Neutrophil (primary cell): ENCODE results near the gene PRKN.

ENCODE experiments used
- H3K27ac ChIP-seq: fragments of 200-600 bp; sonication (generic); 2 replicates; pipeline ENCODE4 v1.5.1; 2016; ENCODE audit warnings: mild to moderate bottlenecking, moderate library complexity
- H3K27me3 ChIP-seq: fragments of 200-600 bp; sonication (generic); 2 replicates; pipeline ENCODE4 v1.6.0; 2016; ENCODE audit warnings: mild to moderate bottlenecking
- H3K36me3 ChIP-seq: fragments of 200-600 bp; sonication (generic); 2 replicates; pipeline ENCODE4 v1.5.1; 2017
- H3K4me1 ChIP-seq, 2 experiments: fragments of 200-600 bp in 1 of 2; sonication (generic) in 1 of 2; 1 replicate in 1 of 2; 2 replicates in 1 of 2; pipeline versions ENCODE4 v1.5.1 to v1.6.1; 2013 to 2016; ENCODE audit warnings: low read depth in 1 of 2, low read length in 1 of 2, mild to moderate bottlenecking in 1 of 2, moderate library complexity in 1 of 2; ENCODE audit not compliant: control insufficient read depth in 1 of 2, insufficient read depth in 1 of 2
- H3K4me3 ChIP-seq, 2 experiments: fragments of 200-600 bp in 1 of 2; sonication (generic) in 1 of 2; 1 replicate in 1 of 2; 2 replicates in 1 of 2; pipeline ENCODE4 v1.5.1; 2013 to 2016; ENCODE audit warnings: low read depth in 1 of 2, low read length in 1 of 2, mild to moderate bottlenecking in 1 of 2, moderate library complexity in 1 of 2
- H3K9me3 ChIP-seq: fragments of 200-600 bp; sonication (generic); 2 replicates; pipeline ENCODE4 v1.5.1; 2016
- TF ChIP-seq, protein P1 (sequence below): fragments of 200-600 bp; sonication (generic); IDR thresholded peaks from 2 replicates; pipeline ENCODE4 v1.5.1; 2016; ENCODE audit warnings: antibody characterized with exemption

Gene PRKN

DNA sequence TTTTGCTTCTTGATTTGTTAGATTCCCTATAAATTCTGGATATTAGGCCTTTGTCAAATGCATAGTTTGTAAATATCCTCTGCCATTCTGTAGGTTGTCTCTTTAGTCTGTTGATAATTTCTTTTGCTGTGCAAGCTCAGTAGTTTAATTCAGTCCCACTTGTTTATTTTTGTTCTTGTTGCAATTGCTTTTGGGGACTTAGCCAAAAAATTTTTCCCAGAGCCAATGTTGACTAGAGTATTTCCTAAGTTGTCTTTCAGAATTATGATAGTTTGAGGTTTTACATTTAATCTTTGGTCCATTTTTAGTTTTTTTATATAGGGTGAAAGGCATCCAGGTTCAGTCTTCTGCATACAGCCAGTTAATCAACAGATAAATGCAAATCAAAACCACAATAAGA, 96.0 kb downstream of the PRKN start:
- H3K27me3 ChIP-seq = no peaks in the 10 kb centered on the region
- TF ChIP-seq, protein P1, sequence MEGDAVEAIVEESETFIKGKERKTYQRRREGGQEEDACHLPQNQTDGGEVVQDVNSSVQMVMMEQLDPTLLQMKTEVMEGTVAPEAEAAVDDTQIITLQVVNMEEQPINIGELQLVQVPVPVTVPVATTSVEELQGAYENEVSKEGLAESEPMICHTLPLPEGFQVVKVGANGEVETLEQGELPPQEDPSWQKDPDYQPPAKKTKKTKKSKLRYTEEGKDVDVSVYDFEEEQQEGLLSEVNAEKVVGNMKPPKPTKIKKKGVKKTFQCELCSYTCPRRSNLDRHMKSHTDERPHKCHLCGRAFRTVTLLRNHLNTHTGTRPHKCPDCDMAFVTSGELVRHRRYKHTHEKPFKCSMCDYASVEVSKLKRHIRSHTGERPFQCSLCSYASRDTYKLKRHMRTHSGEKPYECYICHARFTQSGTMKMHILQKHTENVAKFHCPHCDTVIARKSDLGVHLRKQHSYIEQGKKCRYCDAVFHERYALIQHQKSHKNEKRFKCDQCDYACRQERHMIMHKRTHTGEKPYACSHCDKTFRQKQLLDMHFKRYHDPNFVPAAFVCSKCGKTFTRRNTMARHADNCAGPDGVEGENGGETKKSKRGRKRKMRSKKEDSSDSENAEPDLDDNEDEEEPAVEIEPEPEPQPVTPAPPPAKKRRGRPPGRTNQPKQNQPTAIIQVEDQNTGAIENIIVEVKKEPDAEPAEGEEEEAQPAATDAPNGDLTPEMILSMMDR = no peak
- no peaks in the 10 kb centered on the region for H3K4me1 ChIP-seq
- no peaks in the 10 kb centered on the region for H3K9me3 ChIP-seq
- no peaks in the 10 kb centered on the region for H3K36me3 ChIP-seq
- no peak overlapping the region for H3K27ac ChIP-seq
- no peak overlapping the region for H3K4me3 ChIP-seq

DNA sequence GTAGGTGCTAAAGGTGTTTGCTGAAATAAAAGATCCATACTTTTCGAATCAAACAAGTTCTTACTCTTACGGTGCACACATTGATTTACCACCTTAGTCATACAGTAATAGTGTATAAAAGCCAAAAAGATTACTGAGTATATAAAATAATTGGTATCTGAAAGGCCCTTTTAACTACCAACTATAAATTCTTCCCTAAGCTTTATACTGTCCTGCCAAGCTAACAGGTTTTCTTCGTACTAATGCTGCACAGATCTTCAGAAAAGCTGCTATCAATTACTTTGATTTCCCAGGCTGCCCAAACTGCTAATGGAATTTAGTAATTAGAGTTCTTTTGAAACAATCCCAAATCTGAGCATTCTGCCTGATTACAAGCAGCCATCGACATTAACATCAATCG, 97.5 kb downstream of the PRKN start:
- Histone ChIP-seq H3K4me3 (no peak overlapping the region), H3K27me3 (no peaks in the 10 kb centered on the region), H3K27ac (no peak overlapping the region), H3K9me3 (no peaks in the 10 kb centered on the region), H3K36me3 (no peaks in the 10 kb centered on the region), H3K4me1 (no peaks in the 10 kb centered on the region)
- TF ChIP-seq, protein P1 = no peak

DNA sequence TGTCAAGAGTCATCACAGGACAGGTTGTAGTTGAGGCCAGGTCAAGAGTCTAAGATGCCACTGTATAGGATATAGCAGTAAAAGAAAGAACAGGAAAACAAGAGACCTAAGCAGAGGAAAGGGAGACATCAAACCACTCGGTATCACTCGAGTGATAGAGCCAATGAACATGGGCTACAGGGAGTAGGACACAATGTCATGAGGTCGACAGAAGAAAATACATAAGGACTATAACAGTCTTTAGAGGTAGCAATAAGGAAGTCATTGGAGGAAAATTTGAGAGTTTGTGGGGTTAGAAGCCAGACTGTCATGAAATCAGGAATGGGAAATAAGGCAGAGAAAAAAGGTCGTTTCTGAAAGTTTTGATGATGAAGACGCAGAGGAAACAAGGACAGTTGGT, 99.7 kb downstream of the PRKN start:
- H3K4me1 ChIP-seq = no peaks in the 10 kb centered on the region
- no peak overlapping the region for H3K27ac ChIP-seq
- no peak overlapping the region for H3K4me3 ChIP-seq
- H3K9me3 ChIP-seq = no peaks in the 10 kb centered on the region
- no peaks in the 10 kb centered on the region for H3K27me3 ChIP-seq
- H3K36me3 ChIP-seq = no peaks in the 10 kb centered on the region
- TF ChIP-seq, protein P1 = no peak

DNA sequence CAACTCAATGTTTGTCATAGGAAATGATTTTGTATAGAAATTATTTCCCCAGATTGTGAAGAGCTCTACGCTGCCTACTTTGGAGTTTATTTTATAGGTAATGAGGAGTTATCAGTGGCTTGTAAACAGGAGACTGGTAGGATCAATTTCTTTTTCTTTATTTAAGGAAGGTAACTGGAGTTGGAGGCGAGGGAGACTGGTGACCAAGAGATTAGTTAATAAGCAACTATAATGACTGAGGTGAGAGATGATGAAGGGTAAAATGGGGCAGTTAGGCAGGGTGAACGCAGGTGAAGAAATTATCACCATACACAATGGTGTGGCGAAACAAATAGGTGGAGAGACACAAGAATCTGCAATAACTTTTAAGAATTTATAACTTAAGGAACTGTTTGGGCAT, 100.2 kb downstream of the PRKN start:
- H3K4me1 ChIP-seq = no peaks in the 10 kb centered on the region
- H3K9me3 ChIP-seq = no peaks in the 10 kb centered on the region
- no peaks in the 10 kb centered on the region for H3K27me3 ChIP-seq
- H3K4me3 ChIP-seq = no peak overlapping the region
- no peaks in the 10 kb centered on the region for H3K36me3 ChIP-seq
- TF ChIP-seq, protein P1 = no peak
- no peak overlapping the region for H3K27ac ChIP-seq

DNA sequence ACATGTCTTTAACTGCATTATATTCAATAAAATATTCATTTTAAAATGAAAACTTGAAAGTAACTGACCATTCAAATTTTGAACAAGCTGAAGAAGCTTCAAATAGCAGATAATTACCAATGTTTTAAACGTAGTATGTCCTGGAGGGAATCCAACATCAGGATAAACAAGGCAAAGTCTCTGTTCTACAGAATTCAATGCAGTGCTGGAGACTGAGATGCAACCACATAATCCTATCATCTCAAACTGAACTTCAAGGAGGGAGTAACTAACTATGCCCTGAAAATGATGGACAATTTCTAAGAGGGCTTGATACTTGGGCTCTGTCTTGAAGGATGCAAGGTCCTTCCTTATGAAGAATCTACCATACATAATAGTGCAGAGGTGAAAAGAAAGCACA, 100.7 kb downstream of the PRKN start:
- Histone ChIP-seq H3K4me3 (no peak overlapping the region), H3K36me3 (no peaks in the 10 kb centered on the region), H3K27me3 (no peaks in the 10 kb centered on the region), H3K9me3 (no peaks in the 10 kb centered on the region), H3K27ac (no peak overlapping the region), H3K4me1 (no peaks in the 10 kb centered on the region)
- TF ChIP-seq, protein P1 = no peak
